ENCODE measurements around the gene CCS. TPM values are rescaled to one million over a fixed set of nuclear protein-coding genes. Genes with fewer than 3 reads are reported as not detected.

The CCS gene
- total and polyA plus RNA-seq, 5 donors, result 30.3 to 45.8 (median 35.1) TPM

GRCh38 chr11:66548774-66549630 lies 44.0 kb upstream of the CCS start:
- DNase-seq (peak in 2 of 3 donors; percentile 18 to 22), ATAC-seq (no peak)
- Histone ChIP-seq H3K9me3 (ENCODE audit: control insufficient read depth, low read length) (no peaks in the 10 kb centered on the region), H3K27ac (ENCODE audit: low read length) (no peak overlapping the region), H3K4me3 (ENCODE audit: low read length) (no peak overlapping the region), H3K4me1 (ENCODE audit: control insufficient read depth, insufficient read depth, low read length) (no peaks in the 10 kb centered on the region), H3K27me3 (ENCODE audit: control insufficient read depth, insufficient read depth) (no peaks in the 10 kb centered on the region)
- intact Hi-C loops (cut with DNase I), result no loop called here
- 53% methylated on average over 16 of the region's 16 CpGs for WGBS

GRCh38 chr11:66549696-66550095 lies 43.3 kb upstream of the CCS start:
- intact Hi-C loops (cut with DNase I), result no loop called here
- DNase-seq (no peak), ATAC-seq (no peak)
- no peaks in the 10 kb centered on the region for H3K4me1 ChIP-seq (ENCODE audit: control insufficient read depth, insufficient read depth, low read length)
- no peak overlapping the region for H3K4me3 ChIP-seq (ENCODE audit: low read length)
- 88% methylated on average over 3 of the region's 3 CpGs for WGBS
- H3K27ac ChIP-seq (ENCODE audit: low read length), result no peak overlapping the region
- H3K9me3 ChIP-seq (ENCODE audit: control insufficient read depth, low read length), result no peaks in the 10 kb centered on the region
- no peaks in the 10 kb centered on the region for H3K27me3 ChIP-seq (ENCODE audit: control insufficient read depth, insufficient read depth)

- H3K27ac ChIP-seq (ENCODE audit: low read length), result no peak overlapping the region
- no peak overlapping the region for H3K4me3 ChIP-seq (ENCODE audit: low read length)
- ATAC-seq (no peak), DNase-seq (no peak)
- no peaks in the 10 kb centered on the region for H3K9me3 ChIP-seq (ENCODE audit: control insufficient read depth, low read length)
- intact Hi-C loops (cut with DNase I), result no loop called here
- H3K4me1 ChIP-seq (ENCODE audit: control insufficient read depth, insufficient read depth, low read length), result no peaks in the 10 kb centered on the region
- WGBS, result 81% methylated on average over 4 of the region's 4 CpGs
- no peaks in the 10 kb centered on the region for H3K27me3 ChIP-seq (ENCODE audit: control insufficient read depth, insufficient read depth)
These were observed 42.1 kb upstream of the CCS start for GRCh38 chr11:66550887-66551286.

- peaks cover 3% of the 10 kb centered on the region for H3K4me1 ChIP-seq (ENCODE audit: control insufficient read depth, insufficient read depth, low read length)
- ATAC-seq (no peak), DNase-seq (no peak)
- H3K27me3 ChIP-seq (ENCODE audit: control insufficient read depth, insufficient read depth), result no peaks in the 10 kb centered on the region
- H3K4me3 ChIP-seq (ENCODE audit: low read length), result no peak overlapping the region
- H3K9me3 ChIP-seq (ENCODE audit: control insufficient read depth, low read length), result no peaks in the 10 kb centered on the region
- H3K27ac ChIP-seq (ENCODE audit: low read length), result no peak overlapping the region
- 72% methylated on average over 5 of the region's 5 CpGs for WGBS
- intact Hi-C loops (cut with DNase I), result no loop called here
These were observed 38.4 kb upstream of the CCS start for GRCh38 chr11:66554602-66555001.

- Histone ChIP-seq H3K4me3 (ENCODE audit: low read length) (no peak overlapping the region), H3K9me3 (ENCODE audit: control insufficient read depth, low read length) (no peaks in the 10 kb centered on the region), H3K27ac (ENCODE audit: low read length) (no peak overlapping the region), H3K4me1 (ENCODE audit: control insufficient read depth, insufficient read depth, low read length) (peaks cover 3% of the 10 kb centered on the region), H3K27me3 (ENCODE audit: control insufficient read depth, insufficient read depth) (no peaks in the 10 kb centered on the region)
- peak in 1 of 3 donors; percentile 19 for DNase-seq
- ATAC-seq, result no peak
- WGBS, result 70% methylated on average over 3 of the region's 3 CpGs
- intact Hi-C loops (cut with DNase I), result no loop called here
These were observed 37.6 kb upstream of the CCS start for GRCh38 chr11:66555416-66555815.

DNA sequence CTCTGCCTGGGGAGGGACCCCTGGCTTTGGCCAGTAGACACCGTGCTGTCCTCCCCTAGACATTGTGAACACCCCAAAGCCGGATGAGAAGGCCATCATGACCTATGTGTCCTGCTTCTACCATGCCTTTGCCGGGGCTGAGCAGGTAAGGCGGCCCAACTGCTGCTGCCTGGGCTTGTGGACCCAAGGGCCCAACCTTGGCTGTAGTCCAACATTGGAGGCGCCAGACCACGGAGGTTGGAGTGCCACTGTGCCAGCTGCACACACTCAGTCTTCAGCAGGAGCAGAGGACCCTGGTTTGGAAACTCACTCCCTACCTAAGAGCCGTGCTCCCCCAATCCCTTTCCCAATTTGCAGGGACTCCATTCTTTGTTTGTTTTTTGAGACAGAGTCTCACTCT lies 36.9 kb upstream of the CCS start:
- H3K4me1 ChIP-seq (ENCODE audit: control insufficient read depth, insufficient read depth, low read length), result peaks cover 3% of the 10 kb centered on the region
- DNase-seq (peak in 1 of 3 donors; percentile 21), ATAC-seq (no peak)
- WGBS, result 86% methylated on average over 7 of the region's 7 CpGs
- intact Hi-C loops (cut with DNase I), result no loop called here
- H3K4me3 ChIP-seq (ENCODE audit: low read length), result no peak overlapping the region
- no peak overlapping the region for H3K27ac ChIP-seq (ENCODE audit: low read length)
- no peaks in the 10 kb centered on the region for H3K27me3 ChIP-seq (ENCODE audit: control insufficient read depth, insufficient read depth)
- no peaks in the 10 kb centered on the region for H3K9me3 ChIP-seq (ENCODE audit: control insufficient read depth, low read length)

GRCh38 chr11:66557733-66558326 lies 35.2 kb upstream of the CCS start:
- Histone ChIP-seq H3K4me1 (ENCODE audit: control insufficient read depth, insufficient read depth, low read length) (peaks cover 3% of the 10 kb centered on the region), H3K9me3 (ENCODE audit: control insufficient read depth, low read length) (no peaks in the 10 kb centered on the region), H3K27me3 (ENCODE audit: control insufficient read depth, insufficient read depth) (no peaks in the 10 kb centered on the region), H3K4me3 (ENCODE audit: low read length) (no peak overlapping the region), H3K27ac (ENCODE audit: low read length) (no peak overlapping the region)
- intact Hi-C loops (cut with DNase I), result no loop called here
- DNase-seq (no peak), ATAC-seq (no peak)
- 91% methylated on average over 24 of the region's 24 CpGs for WGBS

GRCh38 chr11:66559142-66559865 lies 33.7 kb upstream of the CCS start:
- Histone ChIP-seq H3K4me1 (ENCODE audit: control insufficient read depth, insufficient read depth, low read length) (peaks cover 3% of the 10 kb centered on the region), H3K9me3 (ENCODE audit: control insufficient read depth, low read length) (no peaks in the 10 kb centered on the region), H3K27ac (ENCODE audit: low read length) (no peak overlapping the region), H3K4me3 (ENCODE audit: low read length) (no peak overlapping the region), H3K27me3 (ENCODE audit: control insufficient read depth, insufficient read depth) (no peaks in the 10 kb centered on the region)
- 9% methylated on average over 50 of the region's 50 CpGs for WGBS
- intact Hi-C loops (cut with DNase I), result no loop called here
- ATAC-seq (peak; percentile 45 to 62), DNase-seq (peak; percentile 59 to 84 (median 80))

DNA sequence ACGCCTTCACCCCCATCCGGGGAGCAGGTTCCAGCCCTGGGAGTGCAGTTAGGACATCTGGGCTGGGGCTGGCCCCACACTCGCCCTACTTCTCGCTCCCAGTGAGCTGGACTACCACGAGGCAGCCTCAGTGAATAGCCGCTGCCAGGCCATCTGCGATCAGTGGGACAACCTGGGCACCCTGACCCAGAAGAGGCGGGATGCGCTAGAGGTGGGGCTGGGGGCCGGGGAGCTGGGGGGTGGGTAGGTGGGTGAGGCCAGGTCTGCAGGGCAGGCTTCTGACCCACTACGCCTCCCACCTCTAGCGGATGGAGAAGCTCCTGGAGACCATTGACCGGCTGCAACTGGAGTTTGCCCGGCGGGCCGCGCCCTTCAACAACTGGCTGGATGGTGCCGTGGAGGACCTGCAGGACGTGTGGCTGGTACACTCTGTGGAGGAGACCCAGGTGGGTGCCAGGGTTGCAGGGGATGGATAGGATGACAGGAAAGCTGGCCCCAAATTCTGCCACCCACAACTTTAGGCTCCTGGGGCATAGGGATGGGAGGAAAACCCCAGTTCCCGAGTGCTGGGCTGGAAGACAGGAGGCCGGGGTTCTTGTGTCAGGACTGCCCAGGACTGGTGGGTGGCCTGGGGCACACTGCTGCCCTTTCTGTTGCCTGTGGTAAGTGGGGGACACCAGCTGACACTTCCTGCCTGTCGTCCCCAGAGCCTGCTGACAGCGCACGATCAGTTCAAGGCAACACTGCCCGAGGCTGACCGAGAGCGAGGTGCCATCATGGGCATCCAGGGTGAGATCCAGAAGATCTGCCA lies 32.9 kb upstream of the CCS start:
- no peak overlapping the region for H3K27ac ChIP-seq (ENCODE audit: low read length)
- no peak overlapping the region for H3K4me3 ChIP-seq (ENCODE audit: low read length)
- ATAC-seq (no peak), DNase-seq (peak in 1 of 3 donors; percentile 30)
- WGBS, result 78% methylated on average over 27 of the region's 27 CpGs
- H3K27me3 ChIP-seq (ENCODE audit: control insufficient read depth, insufficient read depth), result no peaks in the 10 kb centered on the region
- peaks cover 3% of the 10 kb centered on the region for H3K4me1 ChIP-seq (ENCODE audit: control insufficient read depth, insufficient read depth, low read length)
- intact Hi-C loops (cut with DNase I), result no loop called here
- H3K9me3 ChIP-seq (ENCODE audit: control insufficient read depth, low read length), result no peaks in the 10 kb centered on the region

DNA sequence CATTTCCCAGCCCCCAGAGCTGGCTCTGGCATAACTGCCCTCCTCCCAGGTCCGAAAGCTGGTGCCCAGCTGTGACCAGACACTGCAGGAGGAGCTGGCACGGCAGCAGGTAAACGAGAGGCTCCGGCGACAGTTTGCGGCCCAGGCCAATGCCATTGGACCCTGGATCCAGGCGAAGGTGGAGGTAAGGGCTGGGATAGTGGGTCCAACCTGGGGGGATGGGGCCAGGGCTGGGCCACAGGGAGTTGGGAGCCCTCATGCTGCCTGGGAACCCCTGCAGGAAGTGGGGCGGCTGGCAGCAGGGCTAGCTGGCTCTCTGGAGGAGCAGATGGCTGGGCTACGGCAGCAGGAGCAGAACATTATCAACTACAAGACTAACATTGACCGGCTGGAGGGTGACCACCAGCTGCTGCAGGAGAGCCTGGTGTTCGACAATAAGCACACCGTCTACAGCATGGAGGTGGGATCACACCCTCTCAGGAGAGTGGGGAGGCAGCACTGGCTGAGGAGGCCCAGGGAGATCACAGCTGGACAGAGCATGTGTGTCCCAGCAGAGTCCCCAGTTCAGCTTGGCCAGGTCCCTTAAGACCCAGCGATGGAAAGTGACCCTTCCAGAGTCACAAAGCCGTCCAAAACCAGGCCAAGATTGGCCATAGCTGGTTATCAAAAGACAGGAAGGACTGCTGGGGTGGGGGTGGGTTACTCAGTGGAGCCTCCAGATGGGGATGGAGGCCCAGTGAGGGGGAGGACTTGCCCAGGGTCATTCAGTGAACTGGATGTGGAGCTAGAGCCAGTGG lies 31.6 kb upstream of the CCS start:
- Histone ChIP-seq H3K9me3 (ENCODE audit: control insufficient read depth, low read length) (no peaks in the 10 kb centered on the region), H3K27ac (ENCODE audit: low read length) (no peak overlapping the region), H3K27me3 (ENCODE audit: control insufficient read depth, insufficient read depth) (no peaks in the 10 kb centered on the region), H3K4me1 (ENCODE audit: control insufficient read depth, insufficient read depth, low read length) (peaks cover 3% of the 10 kb centered on the region), H3K4me3 (ENCODE audit: low read length) (no peak overlapping the region)
- no peak for ATAC-seq
- WGBS, result 77% methylated on average over 14 of the region's 14 CpGs
- DNase-seq, result no peak
- intact Hi-C loops (cut with DNase I), result no loop called here
